Natural killer cell (primary cell): ENCODE results near the gene LRRC1. TPM values are rescaled to one million over a fixed set of nuclear protein-coding genes. Genes with fewer than 3 reads are reported as not detected.

ENCODE experiments used
- ATAC-seq, 3 donors: fragments of 150-1000 bp in 2 of 3; fragments of 200-7000 bp in 1 of 3; cut with Tn5 transposase; 1 replicate in 1 of 3; 2 replicates in 2 of 3; pipeline ENCODE4 v1.10.0; 2021; ENCODE audit warnings: mild to moderate bottlenecking in 2 of 3, moderate library complexity in 2 of 3
- DNase-seq, 2 donors: peaks; one replicate each; pipeline versions ENCODE4 v3.0.0 to v3.0.0-alpha.2; 2013 to 2021; ENCODE audit warnings: mixed read lengths in 1 of 2
- H3K27ac ChIP-seq: one replicate; pipeline ENCODE4 v1.5.1; 2013; ENCODE audit warnings: mild to moderate bottlenecking, low read length
- H3K27me3 ChIP-seq: one replicate; pipeline ENCODE4 v1.6.1; 2013; ENCODE audit warnings: low read length; ENCODE audit not compliant: control insufficient read depth, insufficient read depth
- H3K36me3 ChIP-seq: one replicate; pipeline ENCODE4 v1.6.1; 2013; ENCODE audit warnings: low read length; ENCODE audit not compliant: control insufficient read depth, insufficient read depth
- H3K4me1 ChIP-seq: one replicate; pipeline ENCODE4 v1.6.1; 2013; ENCODE audit warnings: low read length; ENCODE audit not compliant: control insufficient read depth, insufficient read depth
- H3K4me3 ChIP-seq: one replicate; pipeline ENCODE4 v1.5.1; 2013; ENCODE audit warnings: low read length
- H3K9me3 ChIP-seq: one replicate; pipeline ENCODE4 v1.6.1; 2013; ENCODE audit warnings: low read length; ENCODE audit not compliant: control insufficient read depth, insufficient read depth
- H3K27ac Mint-ChIP-seq, 2 donors: one replicate each; pipeline ENCODE4 v1.8.0; 2022; ENCODE audit warnings: mild to moderate bottlenecking in 2 of 2, mixed read lengths in 2 of 2, moderate library complexity in 1 of 2
- H3K27me3 Mint-ChIP-seq, 2 donors: one replicate each; pipeline ENCODE4 v1.8.0; 2022; ENCODE audit warnings: low read depth in 2 of 2, mixed read lengths in 2 of 2
- H3K36me3 Mint-ChIP-seq: one replicate; pipeline ENCODE4 v1.8.0; 2022; ENCODE audit warnings: mixed read lengths
- H3K4me1 Mint-ChIP-seq, 2 donors: one replicate each; pipeline ENCODE4 v1.8.0; 2022; ENCODE audit warnings: mixed read lengths in 2 of 2
- H3K4me3 Mint-ChIP-seq: one replicate; pipeline ENCODE4 v1.8.0; 2022; ENCODE audit warnings: mild to moderate bottlenecking, moderate library complexity, mixed read lengths
- H3K9me3 Mint-ChIP-seq, 2 donors: one replicate each; pipeline ENCODE4 v1.8.0; 2022; ENCODE audit warnings: mixed read lengths in 2 of 2
- WGBS: methylation state at CpG from one replicate; pipeline ENCODE4 v1.1.7; 2013; ENCODE audit warnings: missing lambda C conversion rate; ENCODE audit not compliant: insufficient coverage; 5-methylcytosine and 5-hydroxymethylcytosine counted together
- intact Hi-C: fragments of 100-400 bp; cut with micrococcal nuclease; formaldehyde crosslinking; loops from one replicate; pipeline ENCODE4 v1.14.2; 2022
- total RNA-seq, 4 donors: library from RNA; stranded (reverse); fragments of 120-200 nt in 1 of 4; gene quantifications; one replicate each; pipeline versions ENCODE4 v1.2.3 to v1.2.4, GENCODE V29; 2013 to 2022
- TF ChIP-seq, protein P1 (sequence below): fragments of 200-600 bp; IDR thresholded peaks from one replicate; pipeline ENCODE4 v1.8.0; 2022; ENCODE audit warnings: antibody characterized with exemption

The LRRC1 gene
- total RNA-seq, 3 donors from 2014 or later (not counting 1 experiment from before 2014, with no cell fraction given): 2.0 to 5.6 (median 3.7) TPM

DNA sequence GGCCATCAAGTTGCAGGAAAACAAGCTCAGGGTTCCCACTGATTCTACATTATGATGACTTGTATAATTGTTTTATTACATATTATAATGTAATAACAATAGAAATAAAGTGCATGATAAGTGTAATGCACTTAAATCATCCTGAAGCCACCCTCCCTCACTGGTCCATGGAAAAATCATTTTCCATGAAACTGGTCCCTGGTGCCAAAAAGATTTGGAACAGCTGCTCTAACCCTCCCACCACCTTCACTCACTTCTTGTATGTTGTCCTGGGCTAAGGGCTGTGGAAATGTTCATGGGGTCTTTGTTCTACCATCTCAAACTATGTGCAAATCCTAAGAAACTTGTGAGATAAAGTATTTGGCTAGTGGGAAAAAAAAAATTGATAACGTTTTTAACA, 133.8 kb downstream of the LRRC1 start:
- WGBS: no CpG with 5 or more reads among the region's 1 CpG
- Mint-ChIP-seq H3K27ac (no peak overlapping the region), H3K4me3 (no peak overlapping the region), H3K36me3 (no peaks in the 10 kb centered on the region), H3K9me3 (no peaks in the 10 kb centered on the region), H3K4me1 (no peaks in the 10 kb centered on the region), H3K27me3 (peaks cover 0 to 2% of the 10 kb centered on the region in 2 donors)
- no peak for ATAC-seq
- no peaks in the 10 kb centered on the region for H3K27me3 ChIP-seq
- TF ChIP-seq, protein P1, sequence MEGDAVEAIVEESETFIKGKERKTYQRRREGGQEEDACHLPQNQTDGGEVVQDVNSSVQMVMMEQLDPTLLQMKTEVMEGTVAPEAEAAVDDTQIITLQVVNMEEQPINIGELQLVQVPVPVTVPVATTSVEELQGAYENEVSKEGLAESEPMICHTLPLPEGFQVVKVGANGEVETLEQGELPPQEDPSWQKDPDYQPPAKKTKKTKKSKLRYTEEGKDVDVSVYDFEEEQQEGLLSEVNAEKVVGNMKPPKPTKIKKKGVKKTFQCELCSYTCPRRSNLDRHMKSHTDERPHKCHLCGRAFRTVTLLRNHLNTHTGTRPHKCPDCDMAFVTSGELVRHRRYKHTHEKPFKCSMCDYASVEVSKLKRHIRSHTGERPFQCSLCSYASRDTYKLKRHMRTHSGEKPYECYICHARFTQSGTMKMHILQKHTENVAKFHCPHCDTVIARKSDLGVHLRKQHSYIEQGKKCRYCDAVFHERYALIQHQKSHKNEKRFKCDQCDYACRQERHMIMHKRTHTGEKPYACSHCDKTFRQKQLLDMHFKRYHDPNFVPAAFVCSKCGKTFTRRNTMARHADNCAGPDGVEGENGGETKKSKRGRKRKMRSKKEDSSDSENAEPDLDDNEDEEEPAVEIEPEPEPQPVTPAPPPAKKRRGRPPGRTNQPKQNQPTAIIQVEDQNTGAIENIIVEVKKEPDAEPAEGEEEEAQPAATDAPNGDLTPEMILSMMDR: no peak
- no peak for DNase-seq
- H3K4me3 ChIP-seq: no peak overlapping the region
- no peak overlapping the region for H3K27ac ChIP-seq
- no peaks in the 10 kb centered on the region for H3K9me3 ChIP-seq
- H3K36me3 ChIP-seq: no peaks in the 10 kb centered on the region
- intact Hi-C loops: no loop called here
- H3K4me1 ChIP-seq: no peaks in the 10 kb centered on the region

DNA sequence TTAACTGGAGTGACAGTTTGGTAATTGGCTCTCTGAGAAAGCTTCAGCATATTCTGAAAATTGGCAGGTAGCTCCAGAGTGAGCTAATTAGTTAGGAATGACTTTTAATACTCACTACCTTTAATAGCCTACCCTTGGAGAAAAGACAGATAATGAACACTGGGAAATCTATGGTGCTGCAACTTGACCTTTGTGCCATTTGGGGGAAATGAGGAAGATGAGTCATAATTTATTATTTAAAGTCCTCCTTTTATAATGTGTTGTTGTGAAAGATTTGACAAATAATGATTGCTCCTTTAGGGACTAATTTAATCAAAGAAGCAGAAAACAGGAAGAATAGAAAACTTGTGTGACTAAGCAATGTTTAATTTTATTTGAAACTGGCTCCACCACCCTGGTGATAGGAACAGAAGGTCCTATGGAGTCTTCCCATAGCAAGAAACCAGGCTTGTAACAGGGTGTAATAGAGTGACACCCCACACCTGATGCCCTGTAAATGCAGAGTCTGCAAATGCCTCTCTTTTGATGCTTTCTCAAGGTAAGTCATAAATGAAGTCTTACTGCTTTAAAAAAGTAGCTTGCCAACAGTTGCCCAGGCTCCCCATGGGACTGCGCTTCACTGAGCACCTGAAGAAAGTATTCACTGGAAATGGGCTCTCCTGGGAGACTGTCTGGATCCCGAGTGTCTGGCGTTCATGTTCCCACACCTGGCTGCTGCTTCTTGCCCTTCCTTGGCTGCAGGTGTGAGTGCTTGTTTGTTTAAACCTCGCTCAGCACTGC, 134.4 kb downstream of the LRRC1 start:
- DNase-seq (no peak), ATAC-seq (no peak)
- no peak overlapping the region for H3K27ac ChIP-seq
- no peak overlapping the region for H3K27ac Mint-ChIP-seq
- H3K9me3 Mint-ChIP-seq: no peaks in the 10 kb centered on the region
- no peaks in the 10 kb centered on the region for H3K36me3 Mint-ChIP-seq
- H3K4me1 ChIP-seq: no peaks in the 10 kb centered on the region
- TF ChIP-seq, protein P1: no peak
- no peaks in the 10 kb centered on the region for H3K9me3 ChIP-seq
- H3K27me3 ChIP-seq: no peaks in the 10 kb centered on the region
- H3K4me1 Mint-ChIP-seq: no peaks in the 10 kb centered on the region
- WGBS: 83% methylated on average over 4 of the region's 4 CpGs
- intact Hi-C loops: no loop called here
- H3K36me3 ChIP-seq: no peaks in the 10 kb centered on the region
- no peak overlapping the region for H3K4me3 ChIP-seq
- H3K27me3 Mint-ChIP-seq: peaks cover 0 to 3% of the 10 kb centered on the region in 2 donors
- no peak overlapping the region for H3K4me3 Mint-ChIP-seq

DNA sequence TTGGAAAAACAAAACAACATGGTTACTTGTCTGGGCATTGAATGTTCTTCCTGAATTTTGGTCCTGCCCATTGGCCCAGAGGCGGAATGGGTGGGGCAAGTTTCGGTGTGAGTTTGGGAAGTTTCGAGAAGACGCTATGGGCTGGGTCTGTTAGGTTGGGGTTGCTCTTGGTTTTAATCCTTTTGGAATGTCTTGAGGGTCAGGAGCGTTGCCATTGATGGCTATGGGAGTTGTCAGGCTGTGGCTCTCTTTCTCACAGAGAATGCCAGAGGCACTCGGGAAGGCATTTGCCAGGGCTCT, 135.0 kb downstream of the LRRC1 start:
- Histone ChIP-seq H3K27me3 (no peaks in the 10 kb centered on the region), H3K27ac (no peak overlapping the region), H3K36me3 (no peaks in the 10 kb centered on the region), H3K4me1 (no peaks in the 10 kb centered on the region), H3K9me3 (no peaks in the 10 kb centered on the region), H3K4me3 (no peak overlapping the region)
- no peak for DNase-seq
- H3K9me3 Mint-ChIP-seq: no peaks in the 10 kb centered on the region
- intact Hi-C loops: no loop called here
- TF ChIP-seq, protein P1: no peak
- no peak for ATAC-seq
- H3K4me3 Mint-ChIP-seq: no peak overlapping the region
- 97% methylated on average over 6 of the region's 6 CpGs for WGBS
- H3K27me3 Mint-ChIP-seq: peaks cover 0 to 3% of the 10 kb centered on the region in 2 donors
- H3K27ac Mint-ChIP-seq: no peak overlapping the region
- H3K36me3 Mint-ChIP-seq: no peaks in the 10 kb centered on the region
- H3K4me1 Mint-ChIP-seq: no peaks in the 10 kb centered on the region

DNA sequence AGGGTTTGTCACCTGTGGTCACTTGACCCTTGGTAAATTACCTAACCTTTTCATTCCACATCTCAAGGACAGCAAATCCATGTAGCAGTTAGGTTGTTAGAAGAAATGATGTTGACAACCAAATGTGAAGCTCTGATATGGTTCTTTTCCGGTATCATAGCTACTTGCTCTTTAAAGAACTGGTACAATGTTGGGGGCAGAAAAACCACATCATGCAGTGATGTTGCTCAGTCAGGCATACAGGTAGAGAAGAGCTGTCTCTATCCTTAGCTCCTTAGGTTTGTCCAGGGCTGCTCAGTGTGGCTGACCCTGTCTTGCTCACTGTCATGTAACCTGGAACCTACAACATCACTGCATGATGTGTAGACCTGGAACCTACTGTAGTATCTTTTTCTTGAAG, 135.5 kb downstream of the LRRC1 start:
- Histone ChIP-seq H3K9me3 (no peaks in the 10 kb centered on the region), H3K4me1 (no peaks in the 10 kb centered on the region), H3K27ac (no peak overlapping the region), H3K4me3 (no peak overlapping the region), H3K27me3 (no peaks in the 10 kb centered on the region), H3K36me3 (no peaks in the 10 kb centered on the region)
- no peak for ATAC-seq
- WGBS: 100% methylated on average over 1 of the region's 1 CpG
- no peaks in the 10 kb centered on the region for H3K36me3 Mint-ChIP-seq
- no peak overlapping the region for H3K4me3 Mint-ChIP-seq
- intact Hi-C loops: no loop called here
- TF ChIP-seq, protein P1: no peak
- no peaks in the 10 kb centered on the region for H3K4me1 Mint-ChIP-seq
- no peaks in the 10 kb centered on the region for H3K9me3 Mint-ChIP-seq
- no peak for DNase-seq
- H3K27me3 Mint-ChIP-seq: peaks cover 0 to 3% of the 10 kb centered on the region in 2 donors
- H3K27ac Mint-ChIP-seq: no peak overlapping the region
